Immature natural killer cell (primary cell): ENCODE data around the gene ANXA10. TPM values are rescaled to one million over a fixed set of nuclear protein-coding genes. Genes with fewer than 3 reads are reported as not detected.
"Not testable (repeated sequence)": the region's sequence is repeated elsewhere in the genome, so short reads cannot be mapped to it uniquely, and the experiment has no call there.

ENCODE experiments used
- DNase-seq, 3 donors: peaks; one replicate each; pipeline ENCODE4 v3.0.0; 2022; ENCODE audit warnings: mixed read lengths in 1 of 3
- H3K27ac Mint-ChIP-seq, 6 donors: one replicate each; pipeline ENCODE4 v1.8.0; 2020; ENCODE audit warnings: mixed read lengths in 6 of 6, mild to moderate bottlenecking in 5 of 6, inconsistent platforms in 4 of 6, moderate library complexity in 3 of 6
- H3K27me3 Mint-ChIP-seq, 3 donors: one replicate each; pipeline ENCODE4 v1.8.0; 2020 to 2021; ENCODE audit warnings: low read depth in 3 of 3, mild to moderate bottlenecking in 3 of 3, mixed read lengths in 3 of 3, moderate library complexity in 3 of 3, inconsistent platforms in 1 of 3
- H3K36me3 Mint-ChIP-seq, 3 donors: one replicate each; pipeline ENCODE4 v1.8.0; 2020; ENCODE audit warnings: mixed read lengths in 3 of 3, inconsistent platforms in 2 of 3, mild to moderate bottlenecking in 2 of 3
- H3K4me1 Mint-ChIP-seq, 2 donors: one replicate each; pipeline ENCODE4 v1.8.0; 2020; ENCODE audit warnings: inconsistent platforms in 2 of 2, mild to moderate bottlenecking in 2 of 2, mixed read lengths in 2 of 2, moderate library complexity in 1 of 2
- H3K4me3 Mint-ChIP-seq, 5 donors: one replicate each; pipeline ENCODE4 v1.8.0; 2020; ENCODE audit warnings: mild to moderate bottlenecking in 5 of 5, mixed read lengths in 5 of 5, inconsistent platforms in 3 of 5, moderate library complexity in 3 of 5
- H3K9me3 Mint-ChIP-seq, 6 donors: one replicate each; pipeline ENCODE4 v1.8.0; 2020; ENCODE audit warnings: mild to moderate bottlenecking in 6 of 6, mixed read lengths in 6 of 6, inconsistent platforms in 4 of 6, moderate library complexity in 3 of 6
- polyA plus RNA-seq, 3 donors: library from polyadenylated mRNA; unstranded; fragments of 300-500 nt; fragmentation: Illumina TruSeq; gene quantifications; one replicate each; pipeline ENCODE4 v1.2.3, GENCODE V29; 2021

The ANXA10 gene
- polyA plus RNA-seq, 3 donors from 2014 or later: not detected

DNA sequence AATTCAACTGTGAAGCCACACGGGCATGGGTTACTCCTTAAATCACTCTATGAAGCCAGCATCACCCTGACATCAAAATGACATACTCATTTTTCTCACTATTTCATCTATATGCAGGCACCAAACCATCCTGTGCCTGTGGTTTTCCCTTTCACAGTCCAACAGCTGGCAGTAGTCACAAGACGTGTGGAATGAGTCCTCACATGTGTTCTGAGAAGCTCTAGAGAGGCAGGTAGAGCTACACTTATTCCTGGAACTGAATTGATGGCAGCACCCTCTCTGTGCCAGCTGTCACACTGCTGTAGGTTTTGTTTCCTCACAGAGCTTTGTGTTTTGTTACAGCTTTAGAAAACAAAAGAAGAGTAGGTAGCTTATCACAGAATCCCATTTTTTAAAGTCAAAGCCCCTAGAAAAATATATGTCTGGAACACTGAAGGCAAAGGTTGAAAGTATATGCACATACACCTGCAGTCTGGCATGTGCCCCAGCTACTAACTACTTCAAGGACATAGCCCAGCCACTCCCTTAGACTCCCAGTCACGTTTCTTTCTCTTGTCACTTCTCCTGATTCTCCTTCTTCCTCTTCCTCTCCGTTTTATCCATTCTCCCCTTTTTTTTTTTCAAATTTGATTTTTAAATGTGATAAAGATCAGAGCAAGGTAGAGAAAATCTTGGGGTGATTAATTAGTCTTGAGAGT, 107.1 kb downstream of the ANXA10 start:
- no peak for DNase-seq
- Mint-ChIP-seq H3K4me3 (no peak overlapping the region), H3K36me3 (peaks cover 7 to 11% (median 8%) of the 10 kb centered on the region in 3 donors), H3K9me3 (peaks cover 4 to 21% (median 14%) of the 10 kb centered on the region in 6 donors), H3K27me3 (peaks cover 0 to 1% (median 0%) of the 10 kb centered on the region in 3 donors), H3K4me1 (no peaks in the 10 kb centered on the region), H3K27ac (no peak overlapping the region)

DNA sequence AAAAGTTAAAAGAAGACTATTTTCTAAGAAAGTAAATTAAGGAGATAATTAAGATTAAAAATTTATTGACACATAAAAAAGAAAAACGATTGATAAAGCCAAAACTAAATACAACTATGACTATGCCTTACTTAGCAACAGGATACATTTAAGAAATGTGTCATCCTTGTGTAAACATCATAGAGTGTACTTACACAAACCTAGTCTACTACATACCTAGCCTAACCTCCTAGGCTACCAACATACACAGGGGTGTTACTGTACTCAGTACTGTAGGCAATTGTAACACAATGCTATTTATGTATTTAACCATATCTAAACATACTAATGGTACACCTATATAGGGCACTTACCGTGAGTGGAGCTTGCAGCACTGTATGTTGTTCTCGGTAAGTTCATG, 108.3 kb downstream of the ANXA10 start:
- Mint-ChIP-seq H3K4me3 (no peak overlapping the region), H3K27ac (no peak overlapping the region)

DNA sequence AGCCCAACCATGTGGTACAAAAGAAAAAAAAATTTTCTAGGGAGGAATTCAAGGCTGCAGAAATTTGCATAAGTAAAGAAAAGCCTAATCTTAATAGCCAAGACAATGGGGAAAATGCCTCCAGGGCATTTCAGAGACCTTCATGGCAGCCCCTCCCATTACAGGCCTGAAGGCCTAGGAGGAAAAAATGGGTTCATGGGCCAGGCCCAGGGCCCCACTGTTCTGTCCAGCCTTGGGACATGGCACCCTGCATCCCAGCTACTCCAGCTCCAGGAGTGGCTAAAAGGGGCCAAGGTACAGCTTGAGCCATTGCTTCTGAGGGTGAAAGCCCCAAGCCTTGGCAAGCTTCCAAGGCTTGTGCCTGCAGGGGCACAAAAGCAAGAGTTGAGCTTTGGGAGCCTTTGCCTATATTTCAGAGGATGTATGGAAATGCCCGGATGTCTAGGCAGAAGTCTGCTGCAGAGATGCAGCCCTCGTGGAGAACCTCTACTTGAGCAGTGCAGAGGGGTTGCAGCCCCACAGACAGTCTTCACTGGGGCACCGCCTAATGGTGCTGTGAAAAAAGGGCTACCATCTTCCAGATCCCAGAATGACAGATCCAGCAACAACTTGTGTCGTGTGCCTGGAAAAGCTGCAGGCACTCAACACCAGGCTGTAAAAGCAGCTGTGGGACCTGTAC, 111.0 kb downstream of the ANXA10 start:
- Mint-ChIP-seq H3K9me3 (peaks cover 10 to 33% (median 18%) of the 10 kb centered on the region in 6 donors), H3K27me3 (peaks cover 2 to 4% (median 3%) of the 10 kb centered on the region in 3 donors), H3K27ac (no peak overlapping the region), H3K36me3 (peaks cover 8 to 27% (median 15%) of the 10 kb centered on the region in 3 donors), H3K4me1 (no peaks in the 10 kb centered on the region), H3K4me3 (no peak overlapping the region)
- no peak for DNase-seq

More for the DNA sequence above, 108.3 kb downstream of the ANXA10 start:
- DNase-seq: no peak
- Mint-ChIP-seq H3K36me3 (peaks cover 8 to 14% (median 12%) of the 10 kb centered on the region in 3 donors), H3K27me3 (peaks cover 0 to 4% (median 2%) of the 10 kb centered on the region in 3 donors), H3K4me1 (no peaks in the 10 kb centered on the region), H3K9me3 (peaks cover 7 to 30% (median 17%) of the 10 kb centered on the region in 6 donors)

DNA sequence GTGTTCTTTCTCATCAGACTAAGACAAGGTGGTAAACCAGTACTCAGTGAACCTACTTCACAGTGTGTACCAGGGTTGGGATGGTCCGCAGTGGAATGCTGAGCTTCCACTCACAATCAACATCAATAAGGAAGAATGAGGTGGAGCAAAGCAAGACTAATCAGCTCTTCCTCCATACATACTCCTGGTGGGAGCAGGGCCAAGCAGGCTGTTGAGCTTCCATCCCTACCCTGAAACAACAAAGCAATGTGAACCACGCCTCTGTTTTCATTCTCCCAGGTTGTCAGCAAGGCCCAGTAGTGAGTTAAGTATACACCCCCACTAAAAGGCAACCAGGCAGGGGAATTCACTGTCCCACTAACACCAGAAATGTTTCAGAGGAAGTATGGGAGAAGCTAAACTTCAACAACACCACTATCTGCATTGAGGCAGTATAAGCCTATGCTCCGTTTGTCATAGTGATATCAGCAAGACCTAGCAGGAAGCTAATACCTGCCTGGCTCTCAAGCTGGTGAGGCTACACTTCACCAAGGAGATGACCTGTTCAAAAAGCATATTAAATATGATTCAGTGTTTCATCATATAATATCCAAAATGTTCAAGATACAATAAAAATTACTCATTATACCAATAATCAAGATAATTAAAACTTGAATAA, 116.7 kb downstream of the ANXA10 start:
- Mint-ChIP-seq H3K4me3 (no peak overlapping the region), H3K27ac (no peak overlapping the region), H3K27me3 (peaks cover 2 to 4% (median 3%) of the 10 kb centered on the region in 3 donors), H3K4me1 (no peaks in the 10 kb centered on the region), H3K36me3 (peaks cover 13 to 45% (median 35%) of the 10 kb centered on the region in 3 donors), H3K9me3 (peaks cover 4 to 20% (median 9%) of the 10 kb centered on the region in 6 donors)
- no peak for DNase-seq

DNA sequence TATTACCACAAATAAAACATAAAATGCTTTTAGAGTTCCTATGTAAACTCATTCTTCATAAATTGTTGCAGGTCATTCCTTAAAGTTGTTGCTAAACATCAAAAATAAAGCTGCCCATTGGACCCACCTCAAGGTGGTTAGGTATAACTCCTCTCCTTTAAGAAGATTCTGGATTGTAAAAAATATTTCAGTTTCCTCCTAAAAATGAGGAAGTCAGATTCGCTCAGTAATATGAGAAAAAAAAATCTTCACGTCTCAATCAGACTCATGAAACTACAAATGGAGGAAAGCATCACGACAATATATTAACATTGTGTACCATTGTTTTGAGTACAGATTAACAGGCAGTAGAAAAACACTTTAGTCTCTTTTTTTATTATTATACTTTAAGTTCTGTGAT, 120.3 kb downstream of the ANXA10 start:
- Mint-ChIP-seq H3K4me3 (no peak overlapping the region), H3K27ac (no peak overlapping the region), H3K9me3 (peaks cover 0 to 7% (median 4%) of the 10 kb centered on the region in 6 donors), H3K4me1 (no peaks in the 10 kb centered on the region), H3K27me3 (no peaks in the 10 kb centered on the region), H3K36me3 (peaks cover 46 to 72% (median 54%) of the 10 kb centered on the region in 3 donors)
- no peak for DNase-seq

DNA sequence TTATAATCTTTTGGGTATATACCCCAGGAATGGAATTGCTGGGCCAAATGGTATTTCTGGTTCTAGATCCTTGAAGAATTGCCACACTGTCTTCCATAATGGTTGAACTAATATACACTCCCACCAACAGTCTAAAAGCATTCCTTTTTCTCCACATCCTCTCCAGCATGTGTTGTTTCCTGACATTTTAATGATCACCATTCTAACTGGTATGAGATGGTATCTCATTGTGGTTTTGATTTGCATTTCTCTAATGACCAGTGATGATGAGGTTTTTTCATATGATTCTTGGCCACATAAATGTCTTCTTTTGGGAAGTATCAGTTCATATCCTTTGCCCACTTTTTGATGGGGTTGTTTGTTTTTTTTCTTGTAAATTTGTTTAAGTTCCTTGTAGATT, 121.2 kb downstream of the ANXA10 start:
- not testable (repeated sequence) for H3K27me3 Mint-ChIP-seq, H3K4me3 Mint-ChIP-seq, DNase-seq, H3K27ac Mint-ChIP-seq, H3K9me3 Mint-ChIP-seq, H3K4me1 Mint-ChIP-seq
- H3K36me3 Mint-ChIP-seq: peaks cover 53 to 79% (median 59%) of the 10 kb centered on the region in 3 donors

DNA sequence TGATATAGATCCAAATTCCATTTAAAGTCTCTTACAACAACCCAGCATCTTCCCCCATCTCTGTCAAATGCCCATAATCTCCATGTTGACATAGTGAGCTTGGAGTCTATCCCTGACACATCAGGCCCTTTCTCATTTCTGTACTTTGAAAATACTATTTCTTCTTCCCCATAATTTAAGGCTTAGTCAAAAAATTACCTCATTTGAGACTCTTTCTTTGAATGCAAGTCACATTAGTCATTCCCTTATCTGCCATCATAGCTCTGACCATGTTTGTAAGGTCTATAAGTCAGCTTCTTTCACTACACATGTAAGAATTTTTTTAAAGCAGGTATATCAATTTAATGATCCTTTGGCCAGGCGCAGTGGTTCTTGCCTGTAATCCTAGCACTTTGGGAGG, 126.3 kb downstream of the ANXA10 start:
- peaks cover 61 to 85% (median 85%) of the 10 kb centered on the region in 3 donors for H3K36me3 Mint-ChIP-seq
- H3K4me3 Mint-ChIP-seq: no peak overlapping the region
- H3K9me3 Mint-ChIP-seq: peaks cover 0 to 6% (median 1%) of the 10 kb centered on the region in 6 donors
- H3K27ac Mint-ChIP-seq: peak overlapping the region in 1 of 6 donors; percentile 63
- DNase-seq: no peak
- no peaks in the 10 kb centered on the region for H3K4me1 Mint-ChIP-seq
- peaks cover 0 to 2% (median 1%) of the 10 kb centered on the region in 3 donors for H3K27me3 Mint-ChIP-seq

DNA sequence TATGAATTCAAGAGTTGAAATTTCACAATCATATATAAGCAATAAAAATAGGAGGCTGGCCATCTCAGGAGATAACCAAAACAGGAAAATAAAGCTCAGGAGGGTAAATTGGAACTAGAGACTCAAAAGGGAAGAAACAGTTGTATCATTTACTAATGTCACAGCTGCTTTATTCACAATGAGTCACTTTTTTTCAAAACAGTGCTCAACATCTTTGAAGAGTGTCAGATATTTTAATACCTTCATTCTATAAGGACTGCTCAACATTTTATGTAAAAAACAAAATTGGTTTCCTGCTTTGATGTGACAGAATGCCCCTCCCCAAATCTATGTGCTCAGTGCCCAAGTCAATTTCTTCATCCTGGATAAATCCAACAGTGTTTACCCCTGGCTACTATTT, 128.6 kb downstream of the ANXA10 start:
- Mint-ChIP-seq H3K27ac (peak overlapping the region in 2 of 6 donors; percentile 10 to 53), H3K36me3 (peaks cover 46 to 70% (median 67%) of the 10 kb centered on the region in 3 donors), H3K4me3 (no peak overlapping the region), H3K27me3 (peaks cover 0 to 2% (median 1%) of the 10 kb centered on the region in 3 donors), H3K9me3 (no peaks in the 10 kb centered on the region), H3K4me1 (no peaks in the 10 kb centered on the region)
- DNase-seq: no peak

DNA sequence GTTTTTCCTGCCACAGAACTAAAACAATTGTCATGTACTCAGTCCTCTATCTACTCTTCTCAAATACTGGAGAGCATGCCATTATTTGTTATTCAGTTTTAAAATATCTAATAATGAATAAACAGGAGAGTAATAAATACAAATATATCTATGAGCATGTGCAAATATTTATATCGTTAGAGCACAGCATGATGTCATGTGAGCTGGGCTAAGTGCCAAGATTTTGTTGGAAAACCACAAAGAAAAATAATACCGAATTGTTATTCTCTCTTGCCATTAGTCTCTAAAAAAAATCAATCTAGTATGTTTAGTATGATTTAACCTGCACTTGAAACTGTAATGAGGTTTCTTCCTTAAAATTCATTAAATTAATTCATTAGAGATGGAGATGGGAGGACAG, 129.0 kb downstream of the ANXA10 start:
- H3K9me3 Mint-ChIP-seq: no peaks in the 10 kb centered on the region
- H3K4me3 Mint-ChIP-seq: no peak overlapping the region
- no peaks in the 10 kb centered on the region for H3K4me1 Mint-ChIP-seq
- H3K27ac Mint-ChIP-seq: peak overlapping the region in 1 of 6 donors; percentile 14
- no peak for DNase-seq
- peaks cover 45 to 69% (median 63%) of the 10 kb centered on the region in 3 donors for H3K36me3 Mint-ChIP-seq
- peaks cover 0 to 2% (median 1%) of the 10 kb centered on the region in 3 donors for H3K27me3 Mint-ChIP-seq

Other genes with a start within 250 kb of the ANXA10 start
- gene DDX60, start 226.2 kb downstream of the ANXA10 start, polyA plus RNA-seq: 10 to 100 TPM; 17.7 to 31.8 (median 20.1) TPM